ENCODE measurements around the gene NFATC2.

DNA sequence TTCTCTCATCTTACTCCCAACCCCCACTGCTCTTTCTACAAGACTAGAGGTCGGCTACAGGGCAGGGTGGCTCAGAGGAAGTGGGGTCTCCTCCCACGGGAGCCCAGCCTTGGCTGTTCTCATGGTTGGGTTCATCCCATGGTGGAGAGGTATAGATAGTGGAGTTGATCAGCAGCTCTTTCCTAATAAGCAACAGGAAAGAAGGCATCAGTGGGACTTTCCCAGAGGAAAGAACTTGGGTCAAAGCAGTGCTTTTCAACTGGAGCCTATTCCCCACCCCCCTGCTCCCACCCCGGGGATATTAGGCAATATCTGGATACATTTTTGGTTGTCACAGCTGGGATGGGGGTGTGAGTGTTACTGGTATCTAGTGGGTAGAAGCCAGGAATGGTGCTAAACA is 200.9 kb downstream of the NFATC2 start:
- TF ChIP-seq, protein P1, sequence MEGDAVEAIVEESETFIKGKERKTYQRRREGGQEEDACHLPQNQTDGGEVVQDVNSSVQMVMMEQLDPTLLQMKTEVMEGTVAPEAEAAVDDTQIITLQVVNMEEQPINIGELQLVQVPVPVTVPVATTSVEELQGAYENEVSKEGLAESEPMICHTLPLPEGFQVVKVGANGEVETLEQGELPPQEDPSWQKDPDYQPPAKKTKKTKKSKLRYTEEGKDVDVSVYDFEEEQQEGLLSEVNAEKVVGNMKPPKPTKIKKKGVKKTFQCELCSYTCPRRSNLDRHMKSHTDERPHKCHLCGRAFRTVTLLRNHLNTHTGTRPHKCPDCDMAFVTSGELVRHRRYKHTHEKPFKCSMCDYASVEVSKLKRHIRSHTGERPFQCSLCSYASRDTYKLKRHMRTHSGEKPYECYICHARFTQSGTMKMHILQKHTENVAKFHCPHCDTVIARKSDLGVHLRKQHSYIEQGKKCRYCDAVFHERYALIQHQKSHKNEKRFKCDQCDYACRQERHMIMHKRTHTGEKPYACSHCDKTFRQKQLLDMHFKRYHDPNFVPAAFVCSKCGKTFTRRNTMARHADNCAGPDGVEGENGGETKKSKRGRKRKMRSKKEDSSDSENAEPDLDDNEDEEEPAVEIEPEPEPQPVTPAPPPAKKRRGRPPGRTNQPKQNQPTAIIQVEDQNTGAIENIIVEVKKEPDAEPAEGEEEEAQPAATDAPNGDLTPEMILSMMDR (IDR thresholded peaks at IDR 0.05) = no peak
- TF ChIP-seq POLR2A (IDR thresholded peaks at IDR 0.05) (no peak), EP300 (IDR thresholded peaks at IDR 0.05) (no peak)
